Measurements from ENCODE around the gene CLEC6A. TPM values are rescaled to one million over a fixed set of nuclear protein-coding genes. Genes with fewer than 3 reads are reported as not detected.

The CLEC6A gene
- total RNA-seq, 1 experiment from 2014 or later = not detected

DNA sequence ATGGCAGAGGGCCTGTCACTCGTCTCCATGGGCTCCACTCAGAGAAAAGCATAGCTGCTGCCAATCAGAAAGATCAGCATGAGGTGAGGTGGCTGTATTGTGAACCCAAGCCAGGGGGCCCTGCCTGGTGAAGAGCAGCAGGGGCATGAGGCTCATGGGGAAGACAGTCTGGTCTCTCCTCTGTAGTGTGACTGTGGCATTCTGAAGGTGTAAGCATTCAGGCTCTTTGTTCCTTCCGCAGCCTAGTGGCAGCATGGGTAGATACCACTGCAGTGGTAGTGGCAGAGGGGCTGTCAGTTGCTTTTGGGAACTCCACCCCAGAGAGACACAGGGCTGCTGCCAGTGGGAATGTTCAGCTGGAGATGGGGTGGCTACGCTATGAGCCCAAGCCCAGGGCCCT is 52.5 kb downstream of the CLEC6A start:
- TF ChIP-seq, protein P1, sequence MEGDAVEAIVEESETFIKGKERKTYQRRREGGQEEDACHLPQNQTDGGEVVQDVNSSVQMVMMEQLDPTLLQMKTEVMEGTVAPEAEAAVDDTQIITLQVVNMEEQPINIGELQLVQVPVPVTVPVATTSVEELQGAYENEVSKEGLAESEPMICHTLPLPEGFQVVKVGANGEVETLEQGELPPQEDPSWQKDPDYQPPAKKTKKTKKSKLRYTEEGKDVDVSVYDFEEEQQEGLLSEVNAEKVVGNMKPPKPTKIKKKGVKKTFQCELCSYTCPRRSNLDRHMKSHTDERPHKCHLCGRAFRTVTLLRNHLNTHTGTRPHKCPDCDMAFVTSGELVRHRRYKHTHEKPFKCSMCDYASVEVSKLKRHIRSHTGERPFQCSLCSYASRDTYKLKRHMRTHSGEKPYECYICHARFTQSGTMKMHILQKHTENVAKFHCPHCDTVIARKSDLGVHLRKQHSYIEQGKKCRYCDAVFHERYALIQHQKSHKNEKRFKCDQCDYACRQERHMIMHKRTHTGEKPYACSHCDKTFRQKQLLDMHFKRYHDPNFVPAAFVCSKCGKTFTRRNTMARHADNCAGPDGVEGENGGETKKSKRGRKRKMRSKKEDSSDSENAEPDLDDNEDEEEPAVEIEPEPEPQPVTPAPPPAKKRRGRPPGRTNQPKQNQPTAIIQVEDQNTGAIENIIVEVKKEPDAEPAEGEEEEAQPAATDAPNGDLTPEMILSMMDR (IDR thresholded peaks at IDR 0.05; ENCODE audit: unreplicated experiment) = no peak
- CTCF ChIA-PET = no interaction called here
- Mint-ChIP-seq H3K27ac (ENCODE audit: unreplicated experiment) (no peak overlapping the region), H3K27me3 (ENCODE audit: unreplicated experiment) (peaks cover 55% of the 10 kb centered on the region), H3K4me1 (ENCODE audit: low read depth, unreplicated experiment) (no peaks in the 10 kb centered on the region), H3K36me3 (ENCODE audit: insufficient read depth, unreplicated experiment) (no peaks in the 10 kb centered on the region), H3K4me3 (ENCODE audit: low read depth, unreplicated experiment) (no peak overlapping the region), H3K9me3 (ENCODE audit: low read depth, unreplicated experiment) (no peaks in the 10 kb centered on the region)
- intact Hi-C loops (cut with micrococcal nuclease; ENCODE audit: unreplicated experiment) = no loop called here
- no peak for DNase-seq
- no TSS peak for BruUV-seq (replicated peaks)

DNA sequence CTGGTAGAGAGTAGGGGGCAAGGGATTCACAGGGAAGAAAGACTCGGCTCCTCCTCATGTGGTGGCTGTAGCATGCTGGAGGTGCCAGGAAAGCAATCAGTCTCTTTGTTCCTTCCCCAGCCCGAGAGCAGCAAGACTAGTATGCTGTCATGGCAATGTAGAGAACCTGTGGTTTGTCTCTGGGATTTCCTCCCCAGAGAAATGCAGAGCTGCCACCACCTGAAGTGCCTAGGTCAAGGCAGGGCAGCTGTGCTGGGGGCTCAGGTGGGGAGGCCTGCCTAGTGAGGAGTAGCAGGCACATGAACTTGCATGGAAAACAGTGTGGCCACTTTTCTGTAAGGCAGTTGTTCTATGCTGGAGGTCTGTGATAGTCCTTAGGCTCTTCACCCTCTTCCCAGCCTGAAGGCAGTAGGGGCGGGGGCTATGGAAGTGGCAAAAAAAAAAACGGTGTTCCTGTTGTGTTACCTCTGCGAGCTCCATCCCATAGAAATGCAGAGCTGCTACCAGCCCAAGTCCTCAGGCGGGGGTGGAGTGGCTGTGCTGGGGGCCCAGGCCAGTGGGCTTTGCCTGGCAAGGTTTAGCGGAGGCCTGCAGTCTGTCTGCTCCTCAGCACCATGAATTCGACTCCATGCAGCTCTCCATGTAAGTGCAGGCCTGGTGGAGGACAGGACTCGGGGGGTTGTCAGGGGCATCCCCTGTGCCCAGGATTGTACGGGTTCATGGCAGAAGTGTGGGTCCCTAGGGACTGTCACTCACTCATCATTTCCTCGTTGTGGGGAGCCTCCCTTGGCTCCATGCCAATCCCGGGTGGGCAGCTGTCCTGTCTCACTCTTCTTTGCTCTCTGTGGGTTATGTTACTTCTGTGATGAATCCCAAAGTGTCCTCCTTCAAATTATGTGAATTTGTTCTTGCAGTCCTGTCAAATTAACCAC is 53.4 kb downstream of the CLEC6A start:
- BruUV-seq (replicated peaks) = no TSS peak
- Mint-ChIP-seq H3K36me3 (ENCODE audit: insufficient read depth, unreplicated experiment) (no peaks in the 10 kb centered on the region), H3K9me3 (ENCODE audit: low read depth, unreplicated experiment) (no peaks in the 10 kb centered on the region), H3K4me1 (ENCODE audit: low read depth, unreplicated experiment) (no peaks in the 10 kb centered on the region), H3K27ac (ENCODE audit: unreplicated experiment) (no peak overlapping the region), H3K27me3 (ENCODE audit: unreplicated experiment) (peaks cover 64% of the 10 kb centered on the region), H3K4me3 (ENCODE audit: low read depth, unreplicated experiment) (no peak overlapping the region)
- DNase-seq = no peak
- CTCF ChIA-PET = no interaction called here
- TF ChIP-seq, protein P1 (IDR thresholded peaks at IDR 0.05; ENCODE audit: unreplicated experiment) = no peak
- intact Hi-C loops (cut with micrococcal nuclease; ENCODE audit: unreplicated experiment) = no loop called here

- CTCF ChIA-PET = no interaction called here
- intact Hi-C loops (cut with micrococcal nuclease; ENCODE audit: unreplicated experiment) = no loop called here
- Mint-ChIP-seq H3K27ac (ENCODE audit: unreplicated experiment) (no peak within 1 kb of the TSS), H3K9me3 (ENCODE audit: low read depth, unreplicated experiment) (no peaks in the 10 kb centered on the region), H3K36me3 (ENCODE audit: insufficient read depth, unreplicated experiment) (no peaks in the 10 kb centered on the region), H3K4me3 (ENCODE audit: low read depth, unreplicated experiment) (no peak within 1 kb of the TSS), H3K27me3 (ENCODE audit: unreplicated experiment) (peaks cover 42% of the 10 kb centered on the region), H3K4me1 (ENCODE audit: low read depth, unreplicated experiment) (no peaks in the 10 kb centered on the region)
- no TSS peak for BruUV-seq (replicated peaks)
- no peak for DNase-seq
- TF ChIP-seq, protein P1 (IDR thresholded peaks at IDR 0.05; ENCODE audit: unreplicated experiment) = no peak
These were observed 57.5 kb downstream of the CLEC6A start, which contains the start of gene CLEC4D for GRCh38 chr12:8513256-8513655. Gene CLEC4D, plus strand, starts transcription at chr12:8513503. Its CDS starts 230 bp downstream, at chr12:8513733.

GRCh38 chr12:8517971-8518370 is 62.2 kb downstream of the CLEC6A start:
- Mint-ChIP-seq H3K27ac (ENCODE audit: unreplicated experiment) (no peak overlapping the region), H3K36me3 (ENCODE audit: insufficient read depth, unreplicated experiment) (no peaks in the 10 kb centered on the region), H3K4me3 (ENCODE audit: low read depth, unreplicated experiment) (no peak overlapping the region), H3K9me3 (ENCODE audit: low read depth, unreplicated experiment) (no peaks in the 10 kb centered on the region), H3K4me1 (ENCODE audit: low read depth, unreplicated experiment) (no peaks in the 10 kb centered on the region), H3K27me3 (ENCODE audit: unreplicated experiment) (peaks cover 28% of the 10 kb centered on the region)
- BruUV-seq (replicated peaks) = no TSS peak
- DNase-seq = no peak
- intact Hi-C loops (cut with micrococcal nuclease; ENCODE audit: unreplicated experiment) = no loop called here
- TF ChIP-seq, protein P1 (IDR thresholded peaks at IDR 0.05; ENCODE audit: unreplicated experiment) = no peak
- CTCF ChIA-PET = no interaction called here
